Measurements from ENCODE around the gene NTN5.
"Not testable (repeated sequence)": the region's sequence is repeated elsewhere in the genome, so short reads cannot be mapped to it uniquely, and the experiment has no call there.

Gene NTN5

GRCh38 chr19:48669903-48670668, 2.7 kb downstream of the NTN5 start:
- no peak for DNase-seq (ENCODE audit: low read depth)

DNA sequence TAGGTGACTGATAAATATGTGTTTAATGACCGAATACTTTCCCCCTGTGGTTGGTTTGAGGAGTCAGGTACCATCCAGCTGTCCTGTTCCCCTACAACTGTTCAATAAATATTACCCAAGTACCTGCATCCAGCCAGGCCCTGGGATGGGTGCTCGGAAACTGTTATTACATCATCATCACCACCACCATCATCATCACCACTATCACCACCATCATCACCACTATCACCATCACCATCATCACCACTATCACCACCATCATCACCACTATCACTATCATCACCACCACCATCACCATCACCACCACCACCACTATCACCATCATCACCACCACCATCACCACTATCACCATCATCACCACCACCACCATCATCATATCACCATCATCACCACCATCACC, 4.1 kb downstream of the NTN5 start:
- DNase-seq (ENCODE audit: low read depth) = no peak

- no peak for DNase-seq (ENCODE audit: low read depth)
These were observed 4.5 kb downstream of the NTN5 start for GRCh38 chr19:48668332-48668731.

DNA sequence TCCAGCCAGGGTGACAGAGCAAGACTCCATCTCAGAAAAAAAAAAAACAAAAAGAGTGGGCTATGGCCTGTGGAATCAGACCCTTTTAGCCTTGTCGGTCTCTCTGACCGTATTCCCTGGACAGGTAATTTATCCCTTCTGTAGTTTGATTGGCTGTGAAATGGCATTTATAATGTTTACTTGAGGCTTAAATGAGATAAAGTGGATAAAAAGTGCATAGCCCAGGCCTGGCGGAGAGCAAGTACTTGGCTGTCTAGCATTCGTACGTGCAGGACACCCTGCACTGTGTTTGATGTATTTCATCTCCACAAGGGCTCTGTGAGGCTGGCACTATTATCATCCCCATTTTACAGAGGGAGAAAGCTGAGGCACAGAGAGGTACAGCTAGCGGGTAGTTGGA, 7.0 kb downstream of the NTN5 start:
- no peak for DNase-seq (ENCODE audit: low read depth)

DNA sequence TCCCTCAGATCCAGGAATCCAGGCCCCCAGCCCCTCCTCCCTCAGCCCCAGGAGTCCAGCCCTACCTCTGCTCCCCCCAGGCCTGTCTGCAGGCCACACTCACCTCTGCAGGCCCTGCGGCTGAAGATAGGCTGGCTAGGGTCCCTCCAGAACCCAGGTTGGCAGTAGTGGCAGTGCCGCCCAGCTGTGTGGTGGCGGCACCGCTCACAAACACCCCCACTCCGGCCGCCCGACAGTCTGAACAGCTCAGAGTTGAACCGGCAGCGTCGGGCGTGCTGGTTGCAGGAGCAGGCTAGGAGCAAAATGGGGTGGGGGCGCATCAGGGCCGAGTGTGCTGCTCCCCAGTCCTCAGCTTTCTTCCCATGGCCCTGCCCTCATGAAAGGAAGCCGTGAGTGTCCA, 8.3 kb downstream of the NTN5 start:
- DNase-seq (ENCODE audit: low read depth) = no peak

GRCh38 chr19:48663667-48664066, 9.2 kb downstream of the NTN5 start:
- DNase-seq (ENCODE audit: low read depth) = no peak

- no peak for DNase-seq (ENCODE audit: low read depth)
These were observed 11.1 kb downstream of the NTN5 start for GRCh38 chr19:48661711-48662090.

DNA sequence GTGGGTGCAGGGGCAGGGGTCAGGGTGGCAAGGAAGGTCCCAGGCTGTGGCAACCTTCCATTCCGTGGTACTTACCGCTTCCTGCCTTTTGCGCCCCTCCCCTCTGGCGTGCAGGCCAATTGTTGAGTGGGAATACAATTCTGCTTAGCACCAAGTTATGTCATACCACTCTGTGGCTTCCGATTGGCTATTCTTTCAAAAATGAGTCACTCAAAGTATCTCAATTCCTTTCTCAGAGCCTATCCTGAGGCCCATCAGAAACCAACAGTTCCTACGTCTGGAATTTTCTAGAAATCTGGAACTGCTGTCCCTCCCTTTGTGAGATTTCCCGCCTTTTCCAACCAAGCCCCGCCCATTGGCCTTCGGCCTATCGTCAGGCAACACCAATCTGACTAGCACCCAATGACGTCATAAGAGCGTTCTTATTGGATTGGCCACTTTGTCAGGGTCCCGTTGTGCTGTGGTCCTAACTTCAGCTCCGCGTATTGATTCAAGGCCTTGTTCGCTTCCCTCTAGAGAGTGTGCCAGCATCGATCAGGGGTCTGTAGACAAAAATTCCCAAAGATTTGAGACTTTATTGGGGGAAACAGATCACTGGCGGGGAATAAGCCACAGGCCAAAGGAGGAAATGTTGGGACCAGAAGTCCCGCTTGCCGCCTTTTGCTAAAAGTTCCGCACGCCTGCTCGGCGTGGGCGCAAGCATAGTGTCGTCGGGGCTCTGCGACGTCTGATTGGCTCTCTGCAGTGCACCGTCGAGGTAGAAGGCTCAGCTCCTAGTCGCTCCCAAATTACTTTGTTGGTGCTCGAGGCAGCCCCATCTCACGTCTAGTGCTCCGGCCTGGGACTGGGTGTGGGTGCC, 11.7 kb downstream of the NTN5 start:
- peak; percentile 46 for DNase-seq (ENCODE audit: low read depth)

GRCh38 chr19:48659768-48660167, 13.0 kb downstream of the NTN5 start:
- no peak for DNase-seq (ENCODE audit: low read depth)

DNA sequence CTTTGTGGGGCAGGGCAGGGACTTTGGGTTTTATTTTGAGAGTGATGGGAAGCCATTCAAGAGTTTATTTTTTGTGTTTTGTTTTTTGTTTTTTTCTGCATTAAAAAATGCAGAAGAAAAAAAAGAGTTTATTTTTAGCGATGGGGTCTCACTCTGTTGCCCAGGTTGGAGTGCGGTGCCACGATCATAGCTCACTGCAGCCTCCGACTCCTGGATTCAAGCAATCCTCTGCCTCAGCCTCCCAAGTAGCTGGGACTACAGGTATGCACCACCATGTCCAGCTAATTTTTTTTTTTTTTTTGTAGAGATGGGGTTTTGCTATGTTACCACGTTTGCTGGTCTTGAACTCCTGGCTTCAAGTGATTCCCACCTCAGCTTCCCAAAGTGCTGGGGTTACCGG, 14.3 kb downstream of the NTN5 start:
- DNase-seq (ENCODE audit: low read depth) = no peak

DNA sequence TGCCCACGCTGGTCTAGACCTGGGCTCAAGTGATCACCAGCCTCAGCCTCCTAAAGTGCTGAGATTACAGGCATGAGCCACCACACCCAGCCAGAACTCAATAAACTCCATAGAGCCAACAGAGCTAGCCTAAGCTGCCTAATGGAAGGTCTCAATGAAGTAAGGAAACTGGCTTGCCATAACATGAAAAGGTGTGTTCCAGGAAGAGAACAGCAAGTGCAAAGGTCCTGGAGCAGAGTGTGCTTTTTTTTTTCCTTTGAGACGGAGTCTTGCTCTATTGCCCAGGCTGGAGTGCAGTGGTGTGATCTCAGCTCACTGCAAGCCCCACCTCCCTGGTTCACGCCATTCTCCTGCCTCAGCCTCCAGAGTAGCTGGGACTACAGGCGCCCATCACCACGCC, 15.0 kb downstream of the NTN5 start:
- DNase-seq (ENCODE audit: low read depth) = not testable (repeated sequence)

GRCh38 chr19:48656840-48657474, 15.9 kb downstream of the NTN5 start:
- no peak for DNase-seq (ENCODE audit: low read depth)

DNA sequence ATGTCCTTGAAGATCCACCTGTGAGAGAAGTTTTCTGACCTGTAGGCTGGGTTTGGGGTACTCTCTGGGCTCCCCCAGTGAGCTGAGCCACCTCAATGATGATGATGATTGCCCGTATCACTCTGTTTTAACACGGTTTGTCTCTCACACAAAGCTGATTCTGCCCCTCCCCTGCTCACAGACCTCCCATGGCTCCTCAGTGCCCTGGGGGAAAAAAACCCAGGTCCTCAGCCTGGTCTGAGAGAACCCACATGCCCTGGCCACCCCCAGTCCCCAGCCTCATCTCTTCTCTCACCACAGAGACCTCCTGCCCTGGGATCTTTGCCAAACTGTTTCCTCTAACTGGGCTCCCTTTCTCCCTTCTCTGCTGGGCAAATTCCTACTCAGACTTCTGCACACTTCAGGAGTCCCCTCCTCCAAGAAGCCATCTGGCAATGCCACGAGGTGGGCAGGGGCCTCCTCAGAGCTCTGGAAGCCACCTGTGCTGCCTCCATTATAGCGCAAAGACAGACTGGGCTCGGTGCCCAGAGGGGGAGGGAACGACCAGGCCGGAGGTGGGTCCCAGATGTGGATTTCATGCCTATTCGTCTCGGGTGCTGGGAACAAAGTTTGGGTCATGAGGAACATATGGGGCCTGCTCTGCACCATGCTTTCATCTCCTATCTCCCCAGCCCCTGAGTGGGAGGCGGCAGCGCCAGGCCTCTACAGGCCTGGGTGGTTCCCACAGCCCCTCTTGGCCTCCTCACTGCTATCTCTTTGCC, 18.3 kb downstream of the NTN5 start:
- no peak for DNase-seq (ENCODE audit: low read depth)

GRCh38 chr19:48651683-48652048, 21.2 kb downstream of the NTN5 start:
- DNase-seq (ENCODE audit: low read depth) = no peak

DNA sequence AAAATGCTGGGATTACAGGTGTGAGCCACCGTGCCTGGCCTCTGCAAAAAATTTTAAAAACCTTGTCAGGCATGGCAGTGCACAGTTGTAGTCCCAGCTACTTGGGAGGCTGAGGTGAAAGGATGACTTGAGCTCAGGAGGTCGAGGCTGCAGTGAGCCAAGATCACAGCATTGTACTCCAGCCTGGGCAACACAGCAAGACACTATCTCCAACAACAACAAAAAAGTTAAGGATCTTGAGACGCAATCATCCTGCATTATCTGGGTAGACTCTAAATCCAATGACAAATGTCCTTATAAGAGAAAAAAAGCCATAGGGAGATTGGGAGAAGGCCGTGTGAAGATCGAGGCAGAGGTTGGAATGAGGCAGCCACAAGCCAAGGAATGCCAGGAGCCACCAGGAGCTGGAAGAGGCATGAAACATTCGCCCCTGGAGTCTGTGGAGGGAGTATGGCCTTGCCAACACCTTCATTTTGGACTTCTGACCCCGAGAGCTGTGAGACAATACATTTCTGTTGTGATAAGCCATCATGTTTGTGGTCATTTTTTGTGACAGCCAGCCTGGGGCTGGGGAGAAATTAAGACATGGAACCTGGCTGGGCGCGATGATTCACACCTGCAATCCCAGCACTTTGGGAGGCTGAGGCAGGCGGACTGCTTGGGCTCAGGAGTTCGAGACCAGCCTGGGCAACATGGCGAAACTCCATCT, 21.7 kb downstream of the NTN5 start:
- DNase-seq (ENCODE audit: low read depth) = no peak

GRCh38 chr19:48648134-48648533, 24.7 kb downstream of the NTN5 start:
- no peak for DNase-seq (ENCODE audit: low read depth)

- DNase-seq (ENCODE audit: low read depth) = no peak
These were observed 26.0 kb downstream of the NTN5 start for GRCh38 chr19:48646722-48647216.

DNA sequence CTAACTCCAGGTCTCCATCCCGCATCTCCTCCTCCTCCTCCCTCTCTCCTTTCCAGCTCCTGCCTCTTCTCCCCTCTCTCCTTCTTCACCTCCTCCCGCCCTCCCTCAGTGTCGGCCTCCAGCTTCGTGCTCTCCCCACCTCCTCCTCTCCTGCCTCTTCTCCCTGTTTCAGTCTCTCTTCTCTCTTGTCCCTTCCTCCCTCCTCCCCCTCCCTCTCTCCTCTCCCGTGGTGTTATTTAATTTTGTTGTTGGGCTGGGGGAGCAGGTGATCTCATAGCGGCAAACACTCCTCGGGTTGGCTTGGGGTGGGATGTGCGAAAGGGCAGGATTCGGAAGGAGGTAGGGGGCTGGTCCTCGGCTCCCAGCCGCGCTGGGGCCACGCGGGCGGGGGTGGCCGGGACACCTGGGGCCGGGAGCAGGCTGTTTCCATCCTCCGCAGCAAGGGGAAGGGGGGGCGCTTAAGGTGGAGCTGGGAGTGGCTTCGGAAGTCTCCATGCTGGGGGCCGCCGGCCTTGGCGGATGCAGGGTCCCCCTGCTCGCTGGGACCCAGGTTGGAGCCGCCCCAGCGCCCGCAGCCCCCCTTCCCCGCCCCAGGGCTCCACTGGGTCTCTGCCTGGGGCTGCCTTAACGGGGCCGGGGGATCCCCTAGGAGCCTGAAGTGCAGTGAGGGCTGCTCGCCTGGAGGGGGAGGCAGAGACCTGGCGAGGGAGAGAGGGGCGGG, 26.7 kb downstream of the NTN5 start, which contains the start of gene CA11:
CA11 (minus strand) TSS at position 187 of the 721 bp plus-strand sequence. CDS start 555 bp downstream, outside the sequence.
- DNase-seq (ENCODE audit: low read depth) = peak; percentile 88

DNA sequence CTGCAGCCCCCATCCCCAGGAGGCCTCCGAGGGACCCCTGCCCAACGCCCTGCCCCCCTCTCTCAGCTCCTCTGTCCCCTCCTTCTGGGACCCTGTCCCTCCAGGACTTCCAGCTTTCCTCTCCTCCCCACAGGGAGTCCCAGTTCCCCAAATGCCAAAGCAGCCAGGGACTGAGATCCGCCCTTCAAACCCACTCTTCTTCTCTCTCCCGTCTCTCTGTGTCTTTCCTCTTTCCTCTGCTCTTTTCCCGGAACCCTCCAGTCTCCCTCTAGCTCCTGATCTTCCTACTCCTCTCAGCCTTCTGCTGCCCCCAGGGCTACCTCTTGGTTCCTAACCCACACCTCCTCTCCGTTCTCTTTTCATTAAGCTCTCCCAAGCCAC, 27.2 kb downstream of the NTN5 start:
- DNase-seq (ENCODE audit: low read depth) = no peak

DNA sequence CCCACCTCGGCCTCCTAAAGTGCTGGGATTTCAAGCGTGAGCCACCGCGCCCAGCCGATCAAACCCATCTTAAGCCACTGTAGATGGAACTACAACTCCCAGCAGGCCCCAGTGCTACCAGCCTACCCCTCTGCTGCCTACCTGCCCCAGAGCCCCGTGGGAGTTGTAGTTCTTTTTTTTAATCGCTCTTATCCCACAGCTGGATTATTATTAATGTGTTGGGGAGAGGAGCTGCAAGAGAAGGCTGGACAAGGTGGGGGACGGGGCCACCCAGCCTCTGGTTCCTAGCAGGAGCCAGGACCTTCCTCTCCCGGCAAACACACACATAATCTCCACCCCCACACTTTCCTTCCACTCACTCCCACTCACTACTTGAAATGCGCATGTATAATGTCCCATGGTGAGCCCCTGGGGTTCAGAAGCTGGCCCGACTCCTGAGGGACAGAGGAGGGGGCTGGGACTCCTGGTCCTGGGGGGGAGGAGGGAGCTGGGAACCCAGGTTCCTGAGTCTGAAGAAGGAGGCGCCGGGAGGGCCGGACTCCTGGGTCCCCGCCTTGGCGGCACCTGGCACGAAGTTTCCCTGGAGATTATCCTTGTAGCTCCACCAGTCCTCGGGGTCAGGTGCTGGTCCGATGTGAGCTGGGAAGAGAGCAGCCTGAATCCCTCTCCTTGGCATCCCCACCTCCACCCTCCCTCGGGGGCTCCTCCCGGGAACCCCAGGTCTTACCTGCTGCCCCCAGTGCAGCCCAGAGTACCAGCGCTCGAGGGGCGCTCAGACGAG, 27.8 kb downstream of the NTN5 start:
- DNase-seq (ENCODE audit: low read depth) = peak; percentile 53

Data from activated T-helper 1 cell treated with Interleukin-2 at 50 U/mL for 16 hours (primary cell).